SU-DHL-6 (cell line): ENCODE results near the gene PAQR6.

Source experiments
- EZH2phosphoT487 ChIP-seq: fragments of 200-600 bp; sonication (generic), shearing (Covaris generic); conservative IDR thresholded peaks from 2 replicates; pipeline ENCODE4 v1.6.1; 2018; ENCODE audit warnings: mild to moderate bottlenecking, antibody characterized with exemption, low read length, moderate library complexity, mixed read lengths
- TF ChIP-seq, protein P1 (sequence below): fragments of 200-600 bp; sonication (generic); IDR thresholded peaks from one replicate; pipeline ENCODE4 v1.5.1; 2017; ENCODE audit warnings: antibody characterized with exemption, mild to moderate bottlenecking, low read length, moderate library complexity; ENCODE audit not compliant: insufficient read depth, poor library complexity, severe bottlenecking

DNA sequence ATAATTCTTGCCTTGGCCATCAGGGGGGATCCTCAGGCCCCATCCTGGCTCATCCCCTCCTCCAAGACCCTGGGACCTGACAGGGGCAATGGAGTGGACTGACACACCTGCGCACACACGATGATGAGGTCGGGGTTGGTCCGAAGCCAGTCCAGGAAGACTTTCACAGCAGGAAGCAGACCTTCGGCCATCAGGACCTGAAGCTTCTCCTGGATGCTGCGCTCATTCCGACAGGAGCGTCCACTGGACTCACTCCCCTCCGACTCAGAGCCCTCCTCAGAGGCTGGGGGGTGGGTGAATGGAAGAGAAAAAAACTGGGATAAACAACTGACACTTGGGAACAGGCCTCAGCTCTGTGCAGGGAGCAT is 15.4 kb upstream of the PAQR6 start:
- TF ChIP-seq, protein P1, sequence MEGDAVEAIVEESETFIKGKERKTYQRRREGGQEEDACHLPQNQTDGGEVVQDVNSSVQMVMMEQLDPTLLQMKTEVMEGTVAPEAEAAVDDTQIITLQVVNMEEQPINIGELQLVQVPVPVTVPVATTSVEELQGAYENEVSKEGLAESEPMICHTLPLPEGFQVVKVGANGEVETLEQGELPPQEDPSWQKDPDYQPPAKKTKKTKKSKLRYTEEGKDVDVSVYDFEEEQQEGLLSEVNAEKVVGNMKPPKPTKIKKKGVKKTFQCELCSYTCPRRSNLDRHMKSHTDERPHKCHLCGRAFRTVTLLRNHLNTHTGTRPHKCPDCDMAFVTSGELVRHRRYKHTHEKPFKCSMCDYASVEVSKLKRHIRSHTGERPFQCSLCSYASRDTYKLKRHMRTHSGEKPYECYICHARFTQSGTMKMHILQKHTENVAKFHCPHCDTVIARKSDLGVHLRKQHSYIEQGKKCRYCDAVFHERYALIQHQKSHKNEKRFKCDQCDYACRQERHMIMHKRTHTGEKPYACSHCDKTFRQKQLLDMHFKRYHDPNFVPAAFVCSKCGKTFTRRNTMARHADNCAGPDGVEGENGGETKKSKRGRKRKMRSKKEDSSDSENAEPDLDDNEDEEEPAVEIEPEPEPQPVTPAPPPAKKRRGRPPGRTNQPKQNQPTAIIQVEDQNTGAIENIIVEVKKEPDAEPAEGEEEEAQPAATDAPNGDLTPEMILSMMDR = no peak
- TF ChIP-seq EZH2phosphoT487 = no peak
